Measurements from ENCODE around the gene RASSF3.

GRCh38 chr12:64700532-64700931 is 90.2 kb downstream of the RASSF3 start:
- TF ChIP-seq CTCF (IDR thresholded peaks at IDR 0.05; ENCODE audit: low read length) (no peak), EZH2 (IDR thresholded peaks at IDR 0.05; ENCODE audit: borderline replicate concordance, low read length) (no peak)
